ENCODE measurements around the gene SLC7A1.

Gene SLC7A1

GRCh38 chr13:29598321-29598720 lies 2.8 kb upstream of the SLC7A1 start:
- Histone ChIP-seq H3K4me1 (ENCODE audit: control insufficient read depth, insufficient read depth, low read length, poor library complexity, severe bottlenecking) (peaks cover 5% of the 10 kb centered on the region), H3K9me3 (ENCODE audit: control insufficient read depth, low read length) (no peaks in the 10 kb centered on the region), H3K4me3 (ENCODE audit: insufficient read depth, low read depth, low read length, poor library complexity, severe bottlenecking) (no peak overlapping the region), H3K27me3 (replicated peaks; ENCODE audit: control insufficient read depth, insufficient read depth, low read length, poor library complexity, severe bottlenecking) (no peaks in the 10 kb centered on the region), H3K27ac (ENCODE audit: insufficient read depth, low read length, poor library complexity, severe bottlenecking) (no peak overlapping the region), H3K36me3 (ENCODE audit: control insufficient read depth, insufficient read depth, low read length) (no peaks in the 10 kb centered on the region)
- DNase-seq: no peak

- Histone ChIP-seq H3K27me3 (replicated peaks; ENCODE audit: control insufficient read depth, insufficient read depth, low read length, poor library complexity, severe bottlenecking) (no peaks in the 10 kb centered on the region), H3K9me3 (ENCODE audit: control insufficient read depth, low read length) (no peaks in the 10 kb centered on the region), H3K36me3 (ENCODE audit: control insufficient read depth, insufficient read depth, low read length) (no peaks in the 10 kb centered on the region), H3K4me1 (ENCODE audit: control insufficient read depth, insufficient read depth, low read length, poor library complexity, severe bottlenecking) (peaks cover 5% of the 10 kb centered on the region), H3K4me3 (ENCODE audit: insufficient read depth, low read depth, low read length, poor library complexity, severe bottlenecking) (no peak overlapping the region), H3K27ac (ENCODE audit: insufficient read depth, low read length, poor library complexity, severe bottlenecking) (no peak overlapping the region)
- DNase-seq: no peak
Observed at GRCh38 chr13:29597706-29598105, 2.2 kb upstream of the SLC7A1 start.

GRCh38 chr13:29597246-29597645 lies 1.8 kb upstream of the SLC7A1 start:
- Histone ChIP-seq H3K27ac (ENCODE audit: insufficient read depth, low read length, poor library complexity, severe bottlenecking) (no peak overlapping the region), H3K4me3 (ENCODE audit: insufficient read depth, low read depth, low read length, poor library complexity, severe bottlenecking) (no peak overlapping the region), H3K27me3 (replicated peaks; ENCODE audit: control insufficient read depth, insufficient read depth, low read length, poor library complexity, severe bottlenecking) (no peaks in the 10 kb centered on the region), H3K36me3 (ENCODE audit: control insufficient read depth, insufficient read depth, low read length) (no peaks in the 10 kb centered on the region), H3K9me3 (ENCODE audit: control insufficient read depth, low read length) (no peaks in the 10 kb centered on the region), H3K4me1 (ENCODE audit: control insufficient read depth, insufficient read depth, low read length, poor library complexity, severe bottlenecking) (peaks cover 5% of the 10 kb centered on the region)
- no peak for DNase-seq

GRCh38 chr13:29596064-29596418 lies 553 bp upstream of the SLC7A1 start:
- Histone ChIP-seq H3K9me3 (ENCODE audit: control insufficient read depth, low read length) (no peaks in the 10 kb centered on the region), H3K4me3 (ENCODE audit: insufficient read depth, low read depth, low read length, poor library complexity, severe bottlenecking) (peak overlapping the region; percentile 54), H3K36me3 (ENCODE audit: control insufficient read depth, insufficient read depth, low read length) (no peaks in the 10 kb centered on the region), H3K4me1 (ENCODE audit: control insufficient read depth, insufficient read depth, low read length, poor library complexity, severe bottlenecking) (peaks cover 5% of the 10 kb centered on the region), H3K27me3 (replicated peaks; ENCODE audit: control insufficient read depth, insufficient read depth, low read length, poor library complexity, severe bottlenecking) (no peaks in the 10 kb centered on the region), H3K27ac (ENCODE audit: insufficient read depth, low read length, poor library complexity, severe bottlenecking) (no peak overlapping the region)
- DNase-seq: no peak

GRCh38 chr13:29594710-29595379 lies 643 bp downstream of the SLC7A1 start:
- peaks cover 8% of the 10 kb centered on the region for H3K4me1 ChIP-seq (ENCODE audit: control insufficient read depth, insufficient read depth, low read length, poor library complexity, severe bottlenecking)
- DNase-seq: peak; percentile 35 to 40 (median 40)
- H3K9me3 ChIP-seq (ENCODE audit: control insufficient read depth, low read length): no peaks in the 10 kb centered on the region
- no peaks in the 10 kb centered on the region for H3K36me3 ChIP-seq (ENCODE audit: control insufficient read depth, insufficient read depth, low read length)
- H3K27ac ChIP-seq (ENCODE audit: insufficient read depth, low read length, poor library complexity, severe bottlenecking): peak overlapping the region; percentile 73
- no peaks in the 10 kb centered on the region for H3K27me3 ChIP-seq (replicated peaks; ENCODE audit: control insufficient read depth, insufficient read depth, low read length, poor library complexity, severe bottlenecking)
- H3K4me3 ChIP-seq (ENCODE audit: insufficient read depth, low read depth, low read length, poor library complexity, severe bottlenecking): peak overlapping the region; percentile 85

GRCh38 chr13:29594303-29594709 lies 1.2 kb downstream of the SLC7A1 start:
- peak overlapping the region; percentile 73 for H3K27ac ChIP-seq (ENCODE audit: insufficient read depth, low read length, poor library complexity, severe bottlenecking)
- no peaks in the 10 kb centered on the region for H3K27me3 ChIP-seq (replicated peaks; ENCODE audit: control insufficient read depth, insufficient read depth, low read length, poor library complexity, severe bottlenecking)
- no peaks in the 10 kb centered on the region for H3K36me3 ChIP-seq (ENCODE audit: control insufficient read depth, insufficient read depth, low read length)
- H3K4me3 ChIP-seq (ENCODE audit: insufficient read depth, low read depth, low read length, poor library complexity, severe bottlenecking): peak overlapping the region; percentile 85
- H3K9me3 ChIP-seq (ENCODE audit: control insufficient read depth, low read length): no peaks in the 10 kb centered on the region
- peaks cover 8% of the 10 kb centered on the region for H3K4me1 ChIP-seq (ENCODE audit: control insufficient read depth, insufficient read depth, low read length, poor library complexity, severe bottlenecking)
- peak in 1 of 3 donors; percentile 12 for DNase-seq

- Histone ChIP-seq H3K27me3 (replicated peaks; ENCODE audit: control insufficient read depth, insufficient read depth, low read length, poor library complexity, severe bottlenecking) (no peaks in the 10 kb centered on the region), H3K9me3 (ENCODE audit: control insufficient read depth, low read length) (no peaks in the 10 kb centered on the region), H3K27ac (ENCODE audit: insufficient read depth, low read length, poor library complexity, severe bottlenecking) (no peak overlapping the region), H3K36me3 (ENCODE audit: control insufficient read depth, insufficient read depth, low read length) (no peaks in the 10 kb centered on the region), H3K4me1 (ENCODE audit: control insufficient read depth, insufficient read depth, low read length, poor library complexity, severe bottlenecking) (peaks cover 8% of the 10 kb centered on the region), H3K4me3 (ENCODE audit: insufficient read depth, low read depth, low read length, poor library complexity, severe bottlenecking) (peak overlapping the region; percentile 85)
- DNase-seq: no peak
Observed at GRCh38 chr13:29593605-29594297, 1.7 kb downstream of the SLC7A1 start.

- Histone ChIP-seq H3K9me3 (ENCODE audit: control insufficient read depth, low read length) (no peaks in the 10 kb centered on the region), H3K27ac (ENCODE audit: insufficient read depth, low read length, poor library complexity, severe bottlenecking) (no peak overlapping the region), H3K27me3 (replicated peaks; ENCODE audit: control insufficient read depth, insufficient read depth, low read length, poor library complexity, severe bottlenecking) (no peaks in the 10 kb centered on the region), H3K4me3 (ENCODE audit: insufficient read depth, low read depth, low read length, poor library complexity, severe bottlenecking) (no peak overlapping the region), H3K4me1 (ENCODE audit: control insufficient read depth, insufficient read depth, low read length, poor library complexity, severe bottlenecking) (peaks cover 8% of the 10 kb centered on the region), H3K36me3 (ENCODE audit: control insufficient read depth, insufficient read depth, low read length) (no peaks in the 10 kb centered on the region)
- DNase-seq: no peak
Observed at GRCh38 chr13:29591310-29591709, 4.2 kb downstream of the SLC7A1 start.

- no peak overlapping the region for H3K4me3 ChIP-seq (ENCODE audit: insufficient read depth, low read depth, low read length, poor library complexity, severe bottlenecking)
- no peaks in the 10 kb centered on the region for H3K27me3 ChIP-seq (replicated peaks; ENCODE audit: control insufficient read depth, insufficient read depth, low read length, poor library complexity, severe bottlenecking)
- H3K27ac ChIP-seq (ENCODE audit: insufficient read depth, low read length, poor library complexity, severe bottlenecking): no peak overlapping the region
Observed at GRCh38 chr13:29589967-29590366, 5.5 kb downstream of the SLC7A1 start.

GRCh38 chr13:29589234-29589633 lies 6.3 kb downstream of the SLC7A1 start:
- no peaks in the 10 kb centered on the region for H3K36me3 ChIP-seq (ENCODE audit: control insufficient read depth, insufficient read depth, low read length)

More at GRCh38 chr13:29589967-29590366, 5.5 kb downstream of the SLC7A1 start:
- Histone ChIP-seq H3K4me1 (ENCODE audit: control insufficient read depth, insufficient read depth, low read length, poor library complexity, severe bottlenecking) (peaks cover 3% of the 10 kb centered on the region), H3K9me3 (ENCODE audit: control insufficient read depth, low read length) (no peaks in the 10 kb centered on the region), H3K36me3 (ENCODE audit: control insufficient read depth, insufficient read depth, low read length) (no peaks in the 10 kb centered on the region)
- DNase-seq: no peak

More at GRCh38 chr13:29589234-29589633, 6.3 kb downstream of the SLC7A1 start:
- Histone ChIP-seq H3K9me3 (ENCODE audit: control insufficient read depth, low read length) (no peaks in the 10 kb centered on the region), H3K27me3 (replicated peaks; ENCODE audit: control insufficient read depth, insufficient read depth, low read length, poor library complexity, severe bottlenecking) (no peaks in the 10 kb centered on the region), H3K27ac (ENCODE audit: insufficient read depth, low read length, poor library complexity, severe bottlenecking) (no peak overlapping the region), H3K4me3 (ENCODE audit: insufficient read depth, low read depth, low read length, poor library complexity, severe bottlenecking) (no peak overlapping the region), H3K4me1 (ENCODE audit: control insufficient read depth, insufficient read depth, low read length, poor library complexity, severe bottlenecking) (peaks cover 3% of the 10 kb centered on the region)
- DNase-seq: no peak

Measured in effector memory CD4-positive, alpha-beta T cell (primary cell).